Cerebellar cortex (tissue), 1 donor: ENCODE measurements around the gene SLC25A47.
A peak's percentile ranks its signal among the peaks of the same experiment; 100 is the strongest.
"Not testable (repeated sequence)": the region's sequence is repeated elsewhere in the genome, so short reads cannot be mapped to it uniquely, and the experiment has no call there.

Experiments used
- DNase-seq: peaks from one replicate; pipeline ENCODE4 v3.0.0-alpha.2; 2015; ENCODE audit warnings: low spot score

Gene SLC25A47

GRCh38 chr14:100323121-100323941, at the start of gene SLC25A47:
Gene SLC25A47, plus strand, starts transcription at chr14:100323339. Its CDS starts 76 bp downstream, at chr14:100323415.
- DNase-seq, result no peak

- DNase-seq, result no peak
Measured at GRCh38 chr14:100274250-100274649, 48.9 kb upstream of the SLC25A47 start.

DNA sequence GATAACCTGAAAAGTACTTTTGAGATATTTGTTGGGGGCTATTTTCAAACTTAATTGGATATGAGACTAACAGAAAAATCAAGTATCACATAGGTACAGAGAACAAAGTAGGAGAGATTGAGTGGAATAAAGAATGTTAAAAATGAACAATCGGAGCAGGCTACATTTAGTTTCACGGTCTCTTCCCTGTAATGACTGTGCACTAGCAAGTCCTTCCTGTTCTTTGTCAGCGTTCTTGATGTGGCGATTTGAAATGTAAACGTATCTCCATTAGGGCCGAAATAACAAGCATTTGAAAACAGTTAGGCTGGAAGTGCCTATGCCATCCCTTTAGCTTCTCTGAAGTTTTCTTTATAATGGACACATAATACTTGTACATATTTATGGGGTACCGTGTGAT, 47.9 kb upstream of the SLC25A47 start:
- no peak for DNase-seq

DNA sequence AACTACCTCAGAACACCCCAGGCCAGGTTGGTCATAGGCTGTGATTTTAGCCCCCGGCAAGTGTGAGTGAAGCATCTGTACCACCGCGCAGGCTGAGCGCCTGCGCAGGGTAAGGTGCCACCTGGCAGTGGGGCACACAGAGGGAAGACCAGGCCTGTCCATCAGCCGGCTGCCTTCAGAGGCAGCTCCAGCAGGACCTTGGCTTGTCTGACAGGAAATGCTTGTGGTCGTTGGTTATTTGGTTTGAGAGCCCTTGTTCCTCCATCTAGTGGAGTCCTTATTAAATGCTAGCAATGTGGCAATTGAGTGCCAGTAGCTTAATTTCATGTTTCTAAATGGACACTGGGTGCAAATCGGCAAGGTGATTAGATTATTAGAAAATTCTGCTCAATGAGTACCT, 44.4 kb upstream of the SLC25A47 start:
- peak; percentile 52 for DNase-seq

GRCh38 chr14:100279133-100279532, 44.0 kb upstream of the SLC25A47 start:
- DNase-seq, result no peak

DNA sequence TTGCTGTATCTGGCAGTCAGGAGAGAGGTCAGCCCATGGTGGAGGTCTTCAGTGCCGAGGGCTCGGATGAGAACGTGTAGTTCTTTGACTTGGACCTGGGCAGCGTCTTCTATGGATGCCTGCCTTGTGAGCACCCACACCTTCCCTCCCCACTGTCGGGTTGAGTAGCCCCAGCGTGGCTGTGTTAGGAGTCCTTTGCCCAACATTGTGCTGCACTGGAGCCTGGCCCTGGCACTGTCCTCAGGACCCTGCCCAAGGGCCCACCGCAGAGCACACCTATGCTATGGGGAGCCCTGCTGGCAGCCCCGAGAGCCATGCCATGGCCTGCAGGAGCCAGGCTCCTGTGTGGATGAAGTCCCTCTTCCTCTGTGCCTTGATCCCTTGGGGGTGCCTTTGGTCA, 43.6 kb upstream of the SLC25A47 start:
- no peak for DNase-seq

DNA sequence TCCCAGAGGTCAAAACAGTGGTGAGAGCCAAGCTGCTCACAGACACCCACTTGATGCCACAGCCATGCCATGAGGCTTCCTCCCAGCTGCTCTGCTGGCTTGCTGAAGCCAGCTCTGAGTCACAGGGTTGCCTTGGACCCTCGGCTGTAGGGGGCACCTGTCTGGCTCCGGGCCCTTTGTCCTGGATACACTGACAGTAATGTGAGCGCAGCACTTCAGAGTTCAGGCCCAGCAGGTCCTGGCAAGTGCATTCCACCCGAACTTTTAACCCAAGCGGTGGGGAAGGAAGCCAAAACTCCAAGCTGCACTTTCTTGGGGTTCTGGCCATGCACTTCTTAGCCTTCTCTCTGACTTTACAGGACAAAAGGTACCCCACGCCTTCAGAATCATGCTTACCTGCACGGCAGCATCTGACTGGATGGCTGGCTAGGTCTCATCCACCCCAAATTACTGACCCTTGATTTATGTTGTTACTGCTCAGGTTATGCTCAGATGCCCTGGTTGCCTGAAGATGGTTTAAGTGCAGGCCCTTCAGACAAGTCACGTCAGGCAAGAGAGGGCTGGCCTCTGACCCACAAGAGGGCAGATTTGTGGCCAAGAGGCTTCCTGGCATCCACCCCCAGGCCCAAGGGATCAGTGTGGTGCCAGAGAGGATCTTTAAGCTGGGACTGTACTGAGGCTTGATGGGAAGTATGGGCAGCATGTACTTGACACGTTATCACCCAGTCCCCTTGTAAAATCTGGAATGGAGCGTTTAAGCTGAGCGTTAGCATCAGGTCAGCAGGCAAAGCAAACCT, 41.7 kb upstream of the SLC25A47 start:
- no peak for DNase-seq

GRCh38 chr14:100282083-100282350, 41.1 kb upstream of the SLC25A47 start:
- no peak for DNase-seq

GRCh38 chr14:100282766-100283419, 40.2 kb upstream of the SLC25A47 start:
- no peak for DNase-seq

GRCh38 chr14:100283436-100283835, 39.7 kb upstream of the SLC25A47 start:
- DNase-seq, result not testable (repeated sequence)

DNA sequence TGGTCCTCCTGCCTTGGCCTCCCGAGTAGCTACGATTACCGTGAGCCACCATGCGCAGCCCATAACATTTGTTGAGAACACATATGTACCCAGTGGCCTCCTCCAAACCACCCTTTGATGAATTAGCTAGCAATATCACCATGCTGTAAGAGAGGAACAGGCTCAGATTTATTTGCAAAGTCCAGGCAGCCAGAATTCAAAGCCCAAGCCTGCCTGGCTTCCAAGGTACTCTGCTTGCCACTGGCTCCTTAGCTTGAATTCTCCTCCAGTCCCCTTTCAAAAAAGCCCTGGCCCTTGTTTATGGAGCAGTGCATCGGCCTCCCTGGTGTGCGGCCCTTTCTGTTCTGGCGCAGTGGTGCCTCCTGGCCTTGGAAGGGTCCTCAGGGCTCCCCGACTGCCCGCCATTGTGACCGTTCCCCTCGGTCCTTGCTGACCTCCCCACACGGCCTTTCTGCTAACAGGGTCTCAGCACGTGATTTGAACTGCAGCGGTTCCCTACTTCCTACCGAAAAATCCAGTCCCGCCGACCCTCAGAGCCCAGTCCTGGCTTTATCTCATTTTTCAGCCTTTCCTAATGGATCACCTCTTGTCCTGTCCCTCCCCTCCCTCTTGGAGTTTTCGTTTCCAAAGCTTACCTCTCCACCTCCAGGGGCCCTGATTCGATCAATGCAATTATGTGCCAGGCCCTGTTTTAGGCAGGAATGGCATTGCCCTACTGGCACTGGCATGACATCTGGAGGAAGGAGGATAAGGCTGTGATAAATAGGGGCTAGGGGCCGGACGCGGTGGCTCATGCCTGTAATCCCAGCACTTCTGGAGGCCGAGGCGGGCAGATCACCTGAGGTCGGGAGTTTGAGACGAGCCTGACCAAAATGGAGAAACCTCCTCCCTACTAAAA, 38.9 kb upstream of the SLC25A47 start:
- no peak for DNase-seq

DNA sequence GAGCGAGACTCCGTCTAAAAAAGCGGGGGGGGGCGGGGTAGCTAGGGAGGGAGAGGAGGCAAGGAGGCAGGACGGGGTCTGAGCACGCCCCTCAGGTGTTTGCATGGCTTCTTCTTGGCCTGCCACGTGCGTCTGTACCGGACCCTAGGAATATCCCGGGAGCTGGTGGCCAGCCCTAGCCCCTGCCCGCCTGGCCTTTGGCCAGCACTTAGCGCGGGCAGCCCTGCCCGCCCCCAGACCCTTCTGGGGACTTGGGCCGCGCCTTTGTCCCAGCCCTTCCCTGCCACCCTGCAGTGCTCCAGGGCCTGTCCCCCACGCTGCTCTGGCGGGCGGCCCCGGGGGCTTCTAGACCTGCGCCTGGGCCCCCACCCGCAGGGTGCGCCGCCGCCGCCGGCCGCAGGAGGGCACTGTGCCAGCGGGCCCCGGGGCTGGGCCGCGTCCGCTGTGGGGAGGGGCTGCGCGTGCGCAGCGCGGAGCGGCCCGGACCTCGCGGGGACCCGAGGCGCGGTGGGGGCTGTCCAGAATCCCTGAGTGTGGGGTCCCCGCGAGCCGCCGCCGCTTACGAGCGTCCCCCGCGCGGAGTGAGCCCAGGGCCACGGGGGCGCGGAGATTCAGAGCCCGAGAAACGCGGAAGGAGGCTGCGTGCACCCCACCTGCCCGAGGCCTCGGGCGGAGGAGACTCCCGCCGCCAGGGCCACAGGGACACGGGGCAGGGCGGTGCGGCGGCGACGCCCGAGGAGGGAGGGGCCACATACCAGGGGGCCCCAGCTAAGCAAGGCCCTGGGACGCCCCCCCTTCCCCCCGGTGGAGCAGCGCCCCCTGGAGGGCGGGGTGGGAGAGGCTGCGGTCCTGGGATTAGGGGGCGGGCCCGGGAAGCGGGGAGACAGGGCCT, 37.9 kb upstream of the SLC25A47 start:
- peak; percentile 37 for DNase-seq

GRCh38 chr14:100285913-100286400, 37.2 kb upstream of the SLC25A47 start:
- no peak for DNase-seq

GRCh38 chr14:100286484-100287191, 36.5 kb upstream of the SLC25A47 start:
- DNase-seq, result no peak

DNA sequence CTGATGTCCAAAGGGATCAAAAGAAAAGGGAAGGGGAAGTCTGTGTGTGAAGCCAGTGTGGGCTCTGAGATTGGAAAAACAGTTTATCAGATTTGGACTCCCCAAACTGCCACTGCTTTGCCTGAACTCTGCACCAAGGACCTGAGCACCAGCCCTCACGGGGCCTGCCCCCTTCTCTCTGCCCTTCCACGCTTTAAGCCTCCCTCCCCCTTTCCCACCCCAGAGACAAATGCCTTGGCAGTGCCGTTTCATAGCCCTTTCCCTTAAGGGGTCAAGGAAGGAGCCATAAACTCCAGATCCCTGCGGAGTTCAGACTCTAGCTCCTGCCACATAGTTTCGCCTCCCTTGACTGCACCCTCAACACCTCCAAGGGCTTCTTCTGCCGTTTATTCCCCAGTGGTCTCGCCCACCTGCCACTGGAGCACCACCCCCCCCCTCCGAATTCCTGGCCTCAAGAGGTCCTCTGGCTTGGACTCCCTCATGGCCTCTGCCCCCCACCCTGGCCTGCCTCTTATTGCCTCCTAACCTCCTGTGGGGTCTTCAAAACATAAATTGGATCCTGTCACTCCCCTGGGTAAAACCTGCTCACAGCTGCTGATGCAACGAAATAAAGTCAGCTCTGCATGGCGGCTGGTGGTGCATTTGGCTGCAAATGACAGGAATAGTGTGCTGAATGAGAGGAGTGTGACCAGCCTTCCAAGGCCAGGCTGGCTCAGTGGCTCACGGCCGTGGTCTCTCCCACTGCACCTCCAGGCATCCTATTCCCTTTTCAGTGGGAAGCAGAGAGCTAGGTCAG, 35.7 kb upstream of the SLC25A47 start:
- DNase-seq, result no peak

- DNase-seq, result not testable (repeated sequence)
Measured at GRCh38 chr14:100287998-100288295, 35.2 kb upstream of the SLC25A47 start.

GRCh38 chr14:100288382-100289185, 34.6 kb upstream of the SLC25A47 start:
- no peak for DNase-seq

- DNase-seq, result no peak
Measured at GRCh38 chr14:100289916-100290606, 33.1 kb upstream of the SLC25A47 start.
